ENCODE measurements around the gene LCE6A. TPM values are rescaled to one million over a fixed set of nuclear protein-coding genes. Genes with fewer than 3 reads are reported as not detected.

LCE6A gene
- total RNA-seq, 1 donor from 2014 or later = not detected

GRCh38 chr1:152884085-152884484, 41.4 kb downstream of the LCE6A start:
- DNase-seq (ENCODE audit: low read depth) = no peak
- H3K27me3 ChIP-seq (ENCODE audit: control insufficient read depth, insufficient read depth, low read length) = no peaks in the 10 kb centered on the region
- H3K4me3 ChIP-seq (ENCODE audit: low read depth, low read length) = no peak overlapping the region
- H3K36me3 ChIP-seq (ENCODE audit: control insufficient read depth, insufficient read depth, low read length) = no peaks in the 10 kb centered on the region
- no peak for TF ChIP-seq CTCF (IDR thresholded peaks at IDR 0.05; ENCODE audit: insufficient read depth, low read length, poor library complexity, severe bottlenecking)

GRCh38 chr1:152884506-152884905, 41.9 kb downstream of the LCE6A start:
- DNase-seq (ENCODE audit: low read depth) = no peak
- Histone ChIP-seq H3K27me3 (ENCODE audit: control insufficient read depth, insufficient read depth, low read length) (no peaks in the 10 kb centered on the region), H3K36me3 (ENCODE audit: control insufficient read depth, insufficient read depth, low read length) (no peaks in the 10 kb centered on the region), H3K4me3 (ENCODE audit: low read depth, low read length) (no peak overlapping the region)
- TF ChIP-seq CTCF (IDR thresholded peaks at IDR 0.05; ENCODE audit: insufficient read depth, low read length, poor library complexity, severe bottlenecking) = no peak

- no peaks in the 10 kb centered on the region for H3K36me3 ChIP-seq (ENCODE audit: control insufficient read depth, insufficient read depth, low read length)
- no peak for TF ChIP-seq CTCF (IDR thresholded peaks at IDR 0.05; ENCODE audit: insufficient read depth, low read length, poor library complexity, severe bottlenecking)
- DNase-seq (ENCODE audit: low read depth) = no peak
- no peaks in the 10 kb centered on the region for H3K27me3 ChIP-seq (ENCODE audit: control insufficient read depth, insufficient read depth, low read length)
- no peak overlapping the region for H3K4me3 ChIP-seq (ENCODE audit: low read depth, low read length)
These were observed 42.4 kb downstream of the LCE6A start for GRCh38 chr1:152884966-152885624.

GRCh38 chr1:152886085-152886484, 43.4 kb downstream of the LCE6A start:
- TF ChIP-seq CTCF (IDR thresholded peaks at IDR 0.05; ENCODE audit: insufficient read depth, low read length, poor library complexity, severe bottlenecking) = no peak
- H3K27me3 ChIP-seq (ENCODE audit: control insufficient read depth, insufficient read depth, low read length) = no peaks in the 10 kb centered on the region
- DNase-seq (ENCODE audit: low read depth) = no peak
- H3K4me3 ChIP-seq (ENCODE audit: low read depth, low read length) = no peak overlapping the region
- H3K36me3 ChIP-seq (ENCODE audit: control insufficient read depth, insufficient read depth, low read length) = no peaks in the 10 kb centered on the region

GRCh38 chr1:152886758-152887409, 44.2 kb downstream of the LCE6A start:
- no peak for DNase-seq (ENCODE audit: low read depth)
- no peak overlapping the region for H3K4me3 ChIP-seq (ENCODE audit: low read depth, low read length)
- no peaks in the 10 kb centered on the region for H3K36me3 ChIP-seq (ENCODE audit: control insufficient read depth, insufficient read depth, low read length)
- H3K27me3 ChIP-seq (ENCODE audit: control insufficient read depth, insufficient read depth, low read length) = no peaks in the 10 kb centered on the region
- no peak for TF ChIP-seq CTCF (IDR thresholded peaks at IDR 0.05; ENCODE audit: insufficient read depth, low read length, poor library complexity, severe bottlenecking)

GRCh38 chr1:152888126-152888525, 45.5 kb downstream of the LCE6A start:
- Histone ChIP-seq H3K36me3 (ENCODE audit: control insufficient read depth, insufficient read depth, low read length) (no peaks in the 10 kb centered on the region), H3K4me3 (ENCODE audit: low read depth, low read length) (no peak overlapping the region)
- DNase-seq (ENCODE audit: low read depth) = no peak

More at GRCh38 chr1:152888126-152888525, 45.5 kb downstream of the LCE6A start:
- TF ChIP-seq CTCF (IDR thresholded peaks at IDR 0.05; ENCODE audit: insufficient read depth, low read length, poor library complexity, severe bottlenecking) = no peak
- H3K27me3 ChIP-seq (ENCODE audit: control insufficient read depth, insufficient read depth, low read length) = no peaks in the 10 kb centered on the region
